GM18907 (cell line): ENCODE results near the gene BCKDHB.
A peak's percentile ranks its signal among the peaks of the same experiment; 100 is the strongest.
"Not testable (repeated sequence)": the region's sequence is repeated elsewhere in the genome, so short reads cannot be mapped to it uniquely, and the experiment has no call there.

Source experiments
- ATAC-seq: cut with Tn5 transposase; IDR thresholded peaks from one replicate; pipeline ENCODE4 v1.9.1; 2021; ENCODE audit warnings: mild to moderate bottlenecking, moderate library complexity; ENCODE audit not compliant: unreplicated experiment

The BCKDHB gene

GRCh38 chr6:80106418-80107235, at the start of gene BCKDHB:
TSS of gene BCKDHB (plus strand) at chr6:80106671. CDS start at chr6:80106694, 23 bp downstream.
- ATAC-seq = peak; percentile 99

- ATAC-seq = no peak
These were observed 45.7 kb upstream of the BCKDHB start for GRCh38 chr6:80060774-80061173.

GRCh38 chr6:80068146-80068545, 38.3 kb upstream of the BCKDHB start:
- not testable (repeated sequence) for ATAC-seq

- ATAC-seq = not testable (repeated sequence)
These were observed 36.0 kb upstream of the BCKDHB start for GRCh38 chr6:80070431-80070830.

GRCh38 chr6:80077067-80077466, 29.4 kb upstream of the BCKDHB start:
- ATAC-seq = no peak

- no peak for ATAC-seq
These were observed 17.8 kb upstream of the BCKDHB start for GRCh38 chr6:80088637-80089036.

- ATAC-seq = no peak
These were observed 15.0 kb upstream of the BCKDHB start for GRCh38 chr6:80091506-80091905.

- ATAC-seq = peak; percentile 78
These were observed 12.5 kb upstream of the BCKDHB start for GRCh38 chr6:80094017-80094416.

GRCh38 chr6:80095600-80095999, 10.9 kb upstream of the BCKDHB start:
- ATAC-seq = no peak

GRCh38 chr6:80098392-80098791, 8.1 kb upstream of the BCKDHB start:
- no peak for ATAC-seq

GRCh38 chr6:80104520-80104919, 2.0 kb upstream of the BCKDHB start:
- no peak for ATAC-seq

- ATAC-seq = peak; percentile 19
These were observed 476 bp upstream of the BCKDHB start for GRCh38 chr6:80105972-80106417.

GRCh38 chr6:80122576-80122975, 16.1 kb downstream of the BCKDHB start:
- not testable (repeated sequence) for ATAC-seq

GRCh38 chr6:80126657-80127345, 20.3 kb downstream of the BCKDHB start:
- ATAC-seq = no peak

GRCh38 chr6:80129485-80129884, 23.0 kb downstream of the BCKDHB start:
- ATAC-seq = no peak

- no peak for ATAC-seq
These were observed 26.5 kb downstream of the BCKDHB start for GRCh38 chr6:80133020-80133419.

- ATAC-seq = no peak
These were observed 27.6 kb downstream of the BCKDHB start for GRCh38 chr6:80134065-80134464.

GRCh38 chr6:80142586-80142985, 36.1 kb downstream of the BCKDHB start:
- no peak for ATAC-seq

GRCh38 chr6:80143419-80143937, 37.0 kb downstream of the BCKDHB start:
- ATAC-seq = no peak

GRCh38 chr6:80144753-80145315, 38.4 kb downstream of the BCKDHB start:
- ATAC-seq = no peak

- peak; percentile 94 for ATAC-seq
These were observed 39.0 kb downstream of the BCKDHB start for GRCh38 chr6:80145509-80145908.
